OCI-LY1 (cell line): ENCODE data around the gene SEMA6D.

Experiments used
- H2AFZ ChIP-seq: fragments of 200-600 bp; sonication (generic), shearing (Covaris generic); 2 replicates; pipeline ENCODE4 v1.6.0; 2014; ENCODE audit warnings: antibody characterized with exemption, mild to moderate bottlenecking, low read length
- H3F3A ChIP-seq: fragments of 200-600 bp; sonication (generic), shearing (Covaris generic); 2 replicates; pipeline ENCODE4 v1.6.0; 2014; ENCODE audit warnings: mild to moderate bottlenecking, antibody characterized with exemption, low read length, moderate library complexity; ENCODE audit not compliant: insufficient read depth
- H3K27ac ChIP-seq: fragments of 200-600 bp; sonication (generic); 2 replicates; pipeline ENCODE4 v1.5.1; 2014; ENCODE audit warnings: low read length, mixed run types, mild to moderate bottlenecking, low read depth; ENCODE audit not compliant: poor library complexity, severe bottlenecking
- H3K27me3 ChIP-seq: fragments of 200-600 bp; sonication (generic); 2 replicates; pipeline ENCODE4 v1.6.0; 2014; ENCODE audit warnings: antibody characterized with exemption, mild to moderate bottlenecking, low read length, moderate library complexity; ENCODE audit not compliant: insufficient read depth
- H3K36me3 ChIP-seq: fragments of 200-600 bp; sonication (generic); 2 replicates; pipeline ENCODE4 v1.6.1; 2014; ENCODE audit warnings: mild to moderate bottlenecking, antibody characterized with exemption, low read length, moderate library complexity, mixed read lengths; ENCODE audit not compliant: insufficient read depth
- H3K4me1 ChIP-seq: fragments of 200-600 bp; sonication (generic); 2 replicates; pipeline ENCODE4 v1.5.1; 2014; ENCODE audit warnings: mild to moderate bottlenecking, low read length, moderate library complexity; ENCODE audit not compliant: insufficient read depth, severe bottlenecking
- H3K4me2 ChIP-seq: fragments of 200-600 bp; sonication (generic), shearing (Covaris generic); 2 replicates; pipeline ENCODE4 v1.6.1; 2014; ENCODE audit warnings: low read length
- H3K4me3 ChIP-seq: fragments of 200-600 bp; sonication (generic); 2 replicates; pipeline ENCODE4 v1.5.1; 2014; ENCODE audit warnings: low read length, low read depth, mild to moderate bottlenecking, mixed read lengths; ENCODE audit not compliant: poor library complexity, severe bottlenecking
- H3K79me2 ChIP-seq: fragments of 200-600 bp; shearing (Covaris generic); 2 replicates; pipeline ENCODE4 v1.6.1; 2016; ENCODE audit warnings: mixed run types, low read length, mixed read lengths; ENCODE audit not compliant: insufficient read depth
- H3K9ac ChIP-seq: fragments of 200-600 bp; sonication (generic), shearing (Covaris generic); 2 replicates; pipeline ENCODE4 v1.6.1; 2014; ENCODE audit warnings: mild to moderate bottlenecking, low read length, mixed read lengths
- H3K9me2 ChIP-seq: fragments of 200-600 bp; sonication (generic), shearing (Covaris generic); 2 replicates; pipeline ENCODE4 v1.6.1; 2014; ENCODE audit warnings: low read depth, mild to moderate bottlenecking, low read length, mixed read lengths
- H3K9me3 ChIP-seq: fragments of 200-600 bp; shearing (Covaris generic); 2 replicates; pipeline ENCODE4 v1.6.1; 2014; ENCODE audit warnings: low read length, mixed read lengths
- H4K20me1 ChIP-seq: fragments of 200-600 bp; sonication (generic), shearing (Covaris generic); 2 replicates; pipeline ENCODE4 v1.6.0; 2016; ENCODE audit warnings: mild to moderate bottlenecking, low read length; ENCODE audit not compliant: insufficient read depth
- CTCF ChIP-seq: fragments of 200-600 bp; sonication (generic), shearing (Covaris generic); IDR thresholded peaks from 2 replicates; pipeline ENCODE4 v1.5.1; 2017; ENCODE audit warnings: mild to moderate bottlenecking, antibody characterized with exemption, low read length, moderate library complexity, mixed read lengths
- EZH2 ChIP-seq: fragments of 200-600 bp; sonication (generic), shearing (Covaris generic); IDR thresholded peaks from 2 replicates; pipeline ENCODE4 v1.8.0; 2017; ENCODE audit warnings: borderline replicate concordance, mixed run types, mild to moderate bottlenecking, antibody characterized with exemption, low read length, moderate library complexity, mixed read lengths

The SEMA6D gene

GRCh38 chr15:47753591-47753990 lies 36.3 kb downstream of the SEMA6D start:
- Histone ChIP-seq H3K27ac (no peak overlapping the region), H3K27me3 (no peaks in the 10 kb centered on the region), H3K4me1 (no peaks in the 10 kb centered on the region), H3K9me3 (no peaks in the 10 kb centered on the region), H3K36me3 (no peaks in the 10 kb centered on the region), H3K9ac (no peak overlapping the region), H2AFZ (no peak overlapping the region), H4K20me1 (no peaks in the 10 kb centered on the region), H3K4me2 (no peak overlapping the region), H3K4me3 (no peak overlapping the region), H3F3A (no peaks in the 10 kb centered on the region), H3K9me2 (no peaks in the 10 kb centered on the region), H3K79me2 (no peaks in the 10 kb centered on the region)
- TF ChIP-seq EZH2 (no peak), CTCF (no peak)

- Histone ChIP-seq H3K79me2 (no peaks in the 10 kb centered on the region), H3K4me2 (no peak overlapping the region), H3K9me2 (no peaks in the 10 kb centered on the region), H3K9me3 (no peaks in the 10 kb centered on the region), H3K36me3 (no peaks in the 10 kb centered on the region), H4K20me1 (no peaks in the 10 kb centered on the region), H3K4me3 (no peak overlapping the region), H3K9ac (no peak overlapping the region), H3F3A (no peaks in the 10 kb centered on the region), H3K27ac (no peak overlapping the region), H3K4me1 (no peaks in the 10 kb centered on the region), H2AFZ (no peak overlapping the region), H3K27me3 (no peaks in the 10 kb centered on the region)
- no peak for TF ChIP-seq EZH2
- no peak for TF ChIP-seq CTCF
Observed at GRCh38 chr15:47754312-47754711, 37.0 kb downstream of the SEMA6D start.

- no peak overlapping the region for H3K27ac ChIP-seq
- TF ChIP-seq CTCF (no peak), EZH2 (no peak)
- H3K4me1 ChIP-seq = no peaks in the 10 kb centered on the region
- H3F3A ChIP-seq = no peaks in the 10 kb centered on the region
- H3K4me3 ChIP-seq = no peak overlapping the region
- H3K79me2 ChIP-seq = no peaks in the 10 kb centered on the region
- H3K4me2 ChIP-seq = no peak overlapping the region
- H3K9ac ChIP-seq = no peak overlapping the region
- H2AFZ ChIP-seq = no peak overlapping the region
- H3K36me3 ChIP-seq = no peaks in the 10 kb centered on the region
- no peaks in the 10 kb centered on the region for H3K27me3 ChIP-seq
- H3K9me2 ChIP-seq = no peaks in the 10 kb centered on the region
- H4K20me1 ChIP-seq = no peaks in the 10 kb centered on the region
- no peaks in the 10 kb centered on the region for H3K9me3 ChIP-seq
Observed at GRCh38 chr15:47755941-47756340, 38.6 kb downstream of the SEMA6D start.
